ENCODE measurements around the gene HOXC5.
A peak's percentile ranks its signal among the peaks of the same experiment; 100 is the strongest.
"Not testable (repeated sequence)": the region's sequence is repeated elsewhere in the genome, so short reads cannot be mapped to it uniquely, and the experiment has no call there.

HOXC5 gene

DNA sequence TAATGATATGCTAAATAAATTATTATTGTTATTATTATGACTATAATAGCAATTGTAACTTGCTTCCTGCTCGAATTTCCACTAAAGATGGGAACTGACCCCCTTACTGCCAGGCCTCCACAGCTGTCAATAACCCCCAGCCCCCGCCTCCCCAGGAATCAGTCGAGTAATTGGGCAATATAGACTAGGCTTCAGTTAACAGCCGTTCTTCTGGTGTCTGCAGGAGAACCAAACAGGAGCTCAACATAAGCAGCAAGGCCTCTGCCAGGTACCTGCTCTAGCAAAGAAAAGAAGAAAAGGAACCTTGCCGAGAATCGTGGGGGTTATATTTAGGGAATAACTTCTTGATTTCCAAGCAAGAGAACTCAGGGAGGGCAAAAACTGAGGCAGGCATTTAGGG, 42.6 kb downstream of the HOXC5 start:
- no peak for ATAC-seq (replicated peaks)
- Mint-ChIP-seq H3K27ac (no peak overlapping the region), H3K9me3 (no peaks in the 10 kb centered on the region), H3K27me3 (peaks cover 17 to 23% of the 10 kb centered on the region in 2 donors), H3K4me1 (peaks cover 0 to 10% of the 10 kb centered on the region in 2 donors), H3K4me3 (no peak overlapping the region), H3K36me3 (no peaks in the 10 kb centered on the region)
- DNase-seq, result no peak

DNA sequence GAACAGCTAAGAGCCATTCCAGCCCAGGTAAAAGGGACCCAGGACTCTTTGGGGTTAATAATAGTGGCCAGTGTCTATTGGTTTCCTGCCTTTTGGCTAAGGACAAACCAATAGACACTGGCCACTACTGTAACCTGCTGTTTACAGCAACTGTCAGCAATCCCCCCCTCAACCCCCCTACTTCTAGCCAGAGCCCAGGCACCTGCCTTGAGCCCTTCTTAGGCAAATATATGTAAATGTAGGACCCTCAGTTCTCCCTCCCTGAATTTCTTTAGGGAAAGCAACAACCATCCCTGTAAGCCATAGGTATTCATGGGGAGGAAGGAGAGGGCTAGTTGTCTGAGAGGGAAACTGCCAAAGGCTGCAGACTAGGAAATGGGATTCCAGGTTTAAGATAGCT, 43.1 kb downstream of the HOXC5 start:
- DNase-seq (no peak), ATAC-seq (replicated peaks) (no peak)
- Mint-ChIP-seq H3K27me3 (peaks cover 13 to 17% of the 10 kb centered on the region in 2 donors), H3K36me3 (no peaks in the 10 kb centered on the region), H3K9me3 (no peaks in the 10 kb centered on the region), H3K27ac (no peak overlapping the region), H3K4me3 (no peak overlapping the region), H3K4me1 (peaks cover 2 to 15% of the 10 kb centered on the region in 2 donors)

DNA sequence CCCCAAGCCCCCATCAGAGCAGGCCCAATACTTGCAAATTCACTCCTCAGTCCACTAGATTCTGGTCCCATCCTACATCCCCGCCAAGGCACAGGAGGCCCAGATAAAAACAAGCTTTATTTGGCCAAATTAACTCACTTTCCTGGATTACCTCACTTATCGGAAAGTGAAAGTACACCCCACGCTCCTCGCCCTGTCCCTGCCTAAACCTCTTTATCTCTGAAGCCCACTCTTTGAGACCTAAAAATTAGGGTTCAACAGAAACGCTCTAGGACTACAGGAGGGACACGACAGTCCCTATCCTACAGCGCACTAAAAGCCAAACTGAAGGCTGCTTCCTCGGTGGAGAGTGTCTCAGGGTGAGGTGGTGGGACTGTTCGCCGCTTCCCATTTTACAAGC, 45.0 kb downstream of the HOXC5 start:
- not testable (repeated sequence) for DNase-seq; H3K4me3 Mint-ChIP-seq; H3K27me3 Mint-ChIP-seq; H3K36me3 Mint-ChIP-seq; ATAC-seq (replicated peaks); H3K9me3 Mint-ChIP-seq
- H3K4me1 Mint-ChIP-seq, result peaks cover 12 to 30% of the 10 kb centered on the region in 2 donors
- H3K27ac Mint-ChIP-seq, result peak overlapping the region; percentile 16

DNA sequence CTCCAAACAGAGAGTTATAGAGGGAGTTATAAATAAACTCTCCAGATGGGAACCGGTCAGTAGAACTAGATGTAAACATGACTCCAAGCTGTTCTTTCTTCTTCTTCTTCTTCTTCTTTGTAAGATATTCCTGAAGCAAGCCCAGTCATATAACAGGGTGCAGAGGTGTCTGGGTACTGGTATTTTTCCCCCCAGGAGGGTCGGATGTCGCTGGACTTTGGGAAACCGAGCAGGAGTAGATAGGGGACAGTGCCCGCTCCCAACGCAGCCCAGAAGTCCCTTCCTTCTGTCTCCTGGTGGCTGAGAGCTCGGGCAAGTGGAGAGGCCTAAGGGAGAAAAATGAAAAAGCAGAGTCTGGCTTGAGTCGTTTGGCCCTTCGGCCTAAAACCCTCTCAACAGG, 46.3 kb downstream of the HOXC5 start:
- DNase-seq; H3K27me3 Mint-ChIP-seq; H3K36me3 Mint-ChIP-seq; H3K4me3 Mint-ChIP-seq; ATAC-seq (replicated peaks); H3K9me3 Mint-ChIP-seq: not testable (repeated sequence)
- Mint-ChIP-seq H3K27ac (peak overlapping the region; percentile 6), H3K4me1 (peaks cover 14 to 42% of the 10 kb centered on the region in 2 donors)

DNA sequence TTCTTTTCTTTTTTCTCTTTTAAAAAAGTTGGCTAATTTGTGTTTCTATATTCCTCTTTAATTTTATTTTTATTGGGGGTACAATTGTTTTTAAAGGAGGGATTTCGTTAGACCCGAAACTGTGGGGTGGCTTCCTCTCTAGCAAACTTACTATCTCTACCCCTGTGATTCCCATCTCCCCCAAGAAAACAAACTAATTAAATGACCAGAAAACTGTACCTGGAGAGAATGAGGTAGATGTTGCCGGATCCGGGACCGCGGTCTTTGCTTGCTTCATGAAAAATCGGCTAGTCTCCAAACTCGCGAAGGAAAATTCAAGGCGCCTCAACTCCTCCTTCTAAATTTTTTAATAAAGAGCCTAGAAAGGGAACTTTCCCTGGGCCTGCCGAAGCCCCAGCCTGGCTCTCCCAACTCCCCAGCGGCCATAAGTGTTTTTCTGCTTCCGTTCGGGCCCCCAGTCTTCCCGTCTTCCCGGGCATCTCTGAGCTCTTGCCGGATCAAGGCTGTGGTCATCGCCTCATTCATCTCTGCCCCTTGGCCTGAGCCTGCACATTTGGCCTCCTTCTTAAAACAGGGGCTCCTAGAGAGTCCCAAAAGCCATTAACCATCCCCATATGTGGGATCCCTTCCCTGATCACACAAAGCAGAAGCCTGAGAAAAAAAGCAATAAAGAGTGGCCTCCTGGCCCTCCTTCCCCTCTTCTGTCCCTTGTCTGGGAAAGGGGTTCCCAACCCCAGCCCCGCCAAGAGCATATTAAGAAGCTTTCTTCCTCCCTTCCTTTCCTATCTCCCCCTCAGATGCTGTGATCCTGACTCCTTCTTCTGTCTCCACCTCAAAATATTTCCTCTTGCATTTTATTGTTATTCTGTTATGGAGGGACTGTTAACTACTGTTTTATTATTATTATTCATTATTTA, 47.4 kb downstream of the HOXC5 start:
- H3K4me1 Mint-ChIP-seq, result peaks cover 14 to 42% of the 10 kb centered on the region in 2 donors
- H3K4me3 Mint-ChIP-seq; H3K36me3 Mint-ChIP-seq; H3K27me3 Mint-ChIP-seq; H3K9me3 Mint-ChIP-seq; H3K27ac Mint-ChIP-seq; DNase-seq; ATAC-seq (replicated peaks): not testable (repeated sequence)

DNA sequence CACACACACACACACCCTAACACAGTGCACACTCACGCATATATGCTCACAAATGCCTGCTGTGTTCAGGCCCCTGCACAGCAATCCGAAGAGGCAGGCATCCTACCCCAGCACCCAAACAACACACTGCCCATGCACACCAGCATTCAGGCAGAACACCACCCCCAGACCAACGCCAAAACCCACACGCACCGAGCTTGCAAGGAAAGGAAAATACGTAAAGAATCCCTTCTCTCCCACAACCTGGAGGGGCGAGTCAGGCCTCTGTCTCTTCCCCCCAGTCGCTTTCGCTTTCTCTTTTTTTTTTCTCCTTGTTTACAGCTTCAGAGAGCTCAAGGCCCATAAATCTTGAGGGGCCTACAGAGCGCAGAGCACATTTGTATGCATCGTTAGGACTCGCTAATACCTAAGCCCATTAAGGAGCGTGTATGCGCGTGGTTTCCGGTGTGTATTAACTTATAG, 48.2 kb downstream of the HOXC5 start:
- ATAC-seq (replicated peaks); H3K36me3 Mint-ChIP-seq; H3K27me3 Mint-ChIP-seq; H3K9me3 Mint-ChIP-seq: not testable (repeated sequence)
- peaks cover 14 to 42% of the 10 kb centered on the region in 2 donors for H3K4me1 Mint-ChIP-seq
- peak overlapping the region; percentile 85 to 89 for H3K4me3 Mint-ChIP-seq
- peak; percentile 12 for DNase-seq
- H3K27ac Mint-ChIP-seq, result peak overlapping the region; percentile 87

DNA sequence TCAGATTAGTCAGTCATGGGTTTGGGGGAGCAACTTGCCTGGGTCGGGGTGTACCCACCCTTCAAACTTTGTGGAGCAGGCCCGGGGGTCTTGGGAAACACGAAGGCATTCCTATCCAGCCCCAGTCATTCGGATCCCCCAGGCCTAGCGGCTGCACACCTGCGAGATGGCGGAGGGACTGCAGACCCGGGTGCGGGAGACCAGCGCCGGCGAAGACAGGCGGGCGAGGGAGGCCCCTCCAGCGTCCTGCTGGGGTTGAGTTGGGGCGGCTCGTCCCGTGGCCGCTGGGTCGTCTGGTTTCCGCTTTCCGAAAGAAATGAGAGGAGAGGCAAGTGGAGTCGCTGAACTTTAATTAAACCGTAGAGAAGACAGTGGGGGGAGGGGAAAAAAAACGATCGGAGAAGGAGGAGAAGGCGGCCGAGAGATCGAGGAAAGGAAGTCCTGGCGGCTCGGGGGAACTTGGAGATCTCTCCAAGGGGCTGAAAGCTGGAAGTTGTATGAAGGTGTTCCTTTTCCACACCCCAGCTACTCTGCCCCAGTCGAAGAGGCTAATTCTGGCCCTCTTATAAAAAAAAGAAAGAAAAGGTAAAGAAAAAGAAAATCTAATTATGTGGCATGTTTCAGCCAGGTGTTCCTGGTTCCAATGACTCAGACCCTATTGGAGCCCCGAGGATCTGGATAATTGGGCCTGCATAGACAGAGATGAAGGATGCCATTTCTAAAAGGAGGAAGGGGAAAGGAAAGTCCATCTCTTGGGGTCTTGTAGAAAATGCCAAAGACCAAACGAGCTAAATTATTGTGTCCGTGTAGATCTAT, 48.9 kb downstream of the HOXC5 start:
- not testable (repeated sequence) for ATAC-seq (replicated peaks); H3K27me3 Mint-ChIP-seq; H3K9me3 Mint-ChIP-seq; H3K36me3 Mint-ChIP-seq
- Mint-ChIP-seq H3K4me3 (peak overlapping the region; percentile 85 to 89), H3K4me1 (peaks cover 14 to 42% of the 10 kb centered on the region in 2 donors), H3K27ac (peak overlapping the region; percentile 95)
- peak; percentile 20 for DNase-seq

DNA sequence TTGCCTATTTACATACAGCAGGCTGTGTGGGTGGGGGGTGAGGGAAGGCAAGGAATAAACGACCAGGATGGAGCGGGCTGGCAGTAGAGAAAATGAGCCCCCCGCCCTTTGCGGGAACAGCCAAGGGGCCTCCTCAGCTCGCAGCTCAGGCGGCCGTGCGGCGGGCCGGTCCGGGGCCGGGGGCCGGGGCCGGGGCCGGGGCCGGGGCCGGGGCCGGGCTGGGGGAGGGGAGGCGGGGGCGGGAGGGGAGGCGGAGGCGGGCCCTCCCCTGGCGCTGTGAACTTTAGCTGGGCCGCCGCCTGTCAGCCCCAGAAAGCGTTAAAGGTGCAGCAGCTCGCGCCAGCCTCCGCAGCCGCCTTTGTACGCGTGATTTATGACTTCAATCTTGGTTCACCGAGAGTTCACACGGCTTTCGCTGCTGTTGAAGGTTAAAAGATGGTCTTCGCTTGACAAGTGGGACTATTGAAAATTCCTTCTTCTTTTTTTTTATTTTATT, 49.6 kb downstream of the HOXC5 start:
- no peaks in the 10 kb centered on the region for H3K9me3 Mint-ChIP-seq
- H3K27ac Mint-ChIP-seq, result peak overlapping the region; percentile 95
- ATAC-seq (replicated peaks), result peak in 1 of 2 donors; percentile 33
- peaks cover 0 to 5% of the 10 kb centered on the region in 2 donors for H3K36me3 Mint-ChIP-seq
- peak overlapping the region; percentile 85 to 89 for H3K4me3 Mint-ChIP-seq
- peaks cover 14 to 42% of the 10 kb centered on the region in 2 donors for H3K4me1 Mint-ChIP-seq
- DNase-seq, result peak; percentile 11
- peaks cover 0 to 6% of the 10 kb centered on the region in 2 donors for H3K27me3 Mint-ChIP-seq
